ENCODE data around the gene YAE1. TPM values are rescaled to one million over a fixed set of nuclear protein-coding genes. Genes with fewer than 3 reads are reported as not detected.

The YAE1 gene
- total RNA-seq, 1 experiment from 2014 or later = 21.9 TPM

DNA sequence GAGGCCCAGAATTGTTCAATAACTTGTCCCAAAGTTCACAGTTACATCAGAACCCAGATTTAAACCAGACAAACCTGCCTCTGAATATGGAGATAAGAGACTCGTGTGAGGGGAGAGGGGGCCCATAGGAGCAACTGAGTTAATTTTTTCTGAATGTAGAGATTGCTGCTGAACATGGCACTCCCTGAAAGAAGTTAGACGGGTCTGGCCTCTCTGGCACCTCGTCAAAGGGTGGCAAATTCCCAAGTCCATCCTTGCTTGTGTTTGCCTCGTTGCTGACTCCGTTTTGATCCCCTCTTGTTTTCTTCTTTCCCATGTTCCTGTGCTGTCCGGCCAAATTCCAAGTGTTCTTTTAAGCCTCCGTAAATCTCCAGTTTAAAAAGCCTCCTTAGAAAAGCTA lies 35.2 kb upstream of the YAE1 start (continued):
- TF ChIP-seq, protein P1, sequence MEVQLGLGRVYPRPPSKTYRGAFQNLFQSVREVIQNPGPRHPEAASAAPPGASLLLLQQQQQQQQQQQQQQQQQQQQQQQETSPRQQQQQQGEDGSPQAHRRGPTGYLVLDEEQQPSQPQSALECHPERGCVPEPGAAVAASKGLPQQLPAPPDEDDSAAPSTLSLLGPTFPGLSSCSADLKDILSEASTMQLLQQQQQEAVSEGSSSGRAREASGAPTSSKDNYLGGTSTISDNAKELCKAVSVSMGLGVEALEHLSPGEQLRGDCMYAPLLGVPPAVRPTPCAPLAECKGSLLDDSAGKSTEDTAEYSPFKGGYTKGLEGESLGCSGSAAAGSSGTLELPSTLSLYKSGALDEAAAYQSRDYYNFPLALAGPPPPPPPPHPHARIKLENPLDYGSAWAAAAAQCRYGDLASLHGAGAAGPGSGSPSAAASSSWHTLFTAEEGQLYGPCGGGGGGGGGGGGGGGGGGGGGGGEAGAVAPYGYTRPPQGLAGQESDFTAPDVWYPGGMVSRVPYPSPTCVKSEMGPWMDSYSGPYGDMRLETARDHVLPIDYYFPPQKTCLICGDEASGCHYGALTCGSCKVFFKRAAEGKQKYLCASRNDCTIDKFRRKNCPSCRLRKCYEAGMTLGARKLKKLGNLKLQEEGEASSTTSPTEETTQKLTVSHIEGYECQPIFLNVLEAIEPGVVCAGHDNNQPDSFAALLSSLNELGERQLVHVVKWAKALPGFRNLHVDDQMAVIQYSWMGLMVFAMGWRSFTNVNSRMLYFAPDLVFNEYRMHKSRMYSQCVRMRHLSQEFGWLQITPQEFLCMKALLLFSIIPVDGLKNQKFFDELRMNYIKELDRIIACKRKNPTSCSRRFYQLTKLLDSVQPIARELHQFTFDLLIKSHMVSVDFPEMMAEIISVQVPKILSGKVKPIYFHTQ (CRISPR knock-in tag; IDR thresholded peaks at IDR 0.05) = no peak
- TF ChIP-seq, protein P2, sequence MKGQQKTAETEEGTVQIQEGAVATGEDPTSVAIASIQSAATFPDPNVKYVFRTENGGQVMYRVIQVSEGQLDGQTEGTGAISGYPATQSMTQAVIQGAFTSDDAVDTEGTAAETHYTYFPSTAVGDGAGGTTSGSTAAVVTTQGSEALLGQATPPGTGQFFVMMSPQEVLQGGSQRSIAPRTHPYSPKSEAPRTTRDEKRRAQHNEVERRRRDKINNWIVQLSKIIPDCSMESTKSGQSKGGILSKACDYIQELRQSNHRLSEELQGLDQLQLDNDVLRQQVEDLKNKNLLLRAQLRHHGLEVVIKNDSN (CRISPR knock-in tag; IDR thresholded peaks at IDR 0.05) = no peak

DNA sequence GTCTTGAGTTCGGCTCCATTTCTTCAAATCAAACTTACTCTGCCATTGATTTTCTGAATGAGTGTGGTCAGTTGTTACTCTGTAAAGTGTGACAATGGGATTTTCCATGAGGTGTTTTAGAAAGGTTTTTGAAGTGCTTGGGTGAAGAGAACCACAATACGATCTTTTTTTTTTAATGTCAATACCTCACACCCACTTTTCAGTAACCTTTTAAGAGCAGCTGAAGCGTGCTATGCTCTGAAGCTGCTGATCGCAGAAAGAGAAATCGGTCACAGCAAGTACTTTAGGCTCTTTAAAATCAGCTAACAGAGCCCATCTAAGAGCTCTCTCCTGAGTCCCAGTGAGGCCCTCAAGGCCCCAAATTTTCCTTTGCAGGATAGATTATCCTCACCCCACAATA lies 34.4 kb upstream of the YAE1 start:
- no peaks in the 10 kb centered on the region for H3K9me3 Mint-ChIP-seq
- ChIA-PET POLR2A (no interaction called here), CTCF (interaction anchor here (1.5 kb wide), 1 partner anchor 78 kb away, joined by 5 read pairs; no protein-coding TSS in a partner anchor)
- no peaks in the 10 kb centered on the region for H3K36me3 Mint-ChIP-seq
- DNase-seq (ENCODE audit: low spot score) (no peak), ATAC-seq (no peak)
- no peak overlapping the region for H3K27ac Mint-ChIP-seq
- no peaks in the 10 kb centered on the region for H3K27me3 Mint-ChIP-seq (ENCODE audit: low read depth)
- no peak overlapping the region for H3K4me3 Mint-ChIP-seq
- TF ChIP-seq, protein P3, sequence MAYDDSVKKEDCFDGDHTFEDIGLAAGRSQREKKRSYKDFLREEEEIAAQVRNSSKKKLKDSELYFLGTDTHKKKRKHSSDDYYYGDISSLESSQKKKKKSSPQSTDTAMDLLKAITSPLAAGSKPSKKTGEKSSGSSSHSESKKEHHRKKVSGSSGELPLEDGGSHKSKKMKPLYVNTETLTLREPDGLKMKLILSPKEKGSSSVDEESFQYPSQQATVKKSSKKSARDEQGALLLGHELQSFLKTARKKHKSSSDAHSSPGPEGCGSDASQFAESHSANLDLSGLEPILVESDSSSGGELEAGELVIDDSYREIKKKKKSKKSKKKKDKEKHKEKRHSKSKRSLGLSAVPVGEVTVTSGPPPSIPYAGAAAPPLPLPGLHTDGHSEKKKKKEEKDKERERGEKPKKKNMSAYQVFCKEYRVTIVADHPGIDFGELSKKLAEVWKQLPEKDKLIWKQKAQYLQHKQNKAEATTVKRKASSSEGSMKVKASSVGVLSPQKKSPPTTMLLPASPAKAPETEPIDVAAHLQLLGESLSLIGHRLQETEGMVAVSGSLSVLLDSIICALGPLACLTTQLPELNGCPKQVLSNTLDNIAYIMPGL (CRISPR knock-in tag; IDR thresholded peaks at IDR 0.05) = no peak
- no peak for TF ChIP-seq RORB (CRISPR knock-in tag; IDR thresholded peaks at IDR 0.05)
- no peak for TF ChIP-seq KAT7 (CRISPR knock-in tag; IDR thresholded peaks at IDR 0.05; ENCODE audit: borderline replicate concordance)
- TF ChIP-seq, protein P4, sequence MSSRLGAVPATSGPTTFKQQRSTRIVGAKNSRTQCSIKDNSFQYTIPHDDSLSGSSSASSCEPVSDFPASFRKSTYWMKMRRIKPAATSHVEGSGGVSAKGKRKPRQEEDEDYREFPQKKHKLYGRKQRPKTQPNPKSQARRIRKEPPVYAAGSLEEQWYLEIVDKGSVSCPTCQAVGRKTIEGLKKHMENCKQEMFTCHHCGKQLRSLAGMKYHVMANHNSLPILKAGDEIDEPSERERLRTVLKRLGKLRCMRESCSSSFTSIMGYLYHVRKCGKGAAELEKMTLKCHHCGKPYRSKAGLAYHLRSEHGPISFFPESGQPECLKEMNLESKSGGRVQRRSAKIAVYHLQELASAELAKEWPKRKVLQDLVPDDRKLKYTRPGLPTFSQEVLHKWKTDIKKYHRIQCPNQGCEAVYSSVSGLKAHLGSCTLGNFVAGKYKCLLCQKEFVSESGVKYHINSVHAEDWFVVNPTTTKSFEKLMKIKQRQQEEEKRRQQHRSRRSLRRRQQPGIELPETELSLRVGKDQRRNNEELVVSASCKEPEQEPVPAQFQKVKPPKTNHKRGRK (CRISPR knock-in tag; IDR thresholded peaks at IDR 0.05; ENCODE audit: borderline replicate concordance) = no peak
- no peak for TF ChIP-seq ETV6 (CRISPR knock-in tag; IDR thresholded peaks at IDR 0.05)
- TF ChIP-seq NR1H2 (CRISPR knock-in tag; IDR thresholded peaks at IDR 0.05) = no peak
- TF ChIP-seq GTF2I (CRISPR knock-in tag; conservative IDR thresholded peaks at IDR 0.05) = no peak
- TF ChIP-seq, protein P5, sequence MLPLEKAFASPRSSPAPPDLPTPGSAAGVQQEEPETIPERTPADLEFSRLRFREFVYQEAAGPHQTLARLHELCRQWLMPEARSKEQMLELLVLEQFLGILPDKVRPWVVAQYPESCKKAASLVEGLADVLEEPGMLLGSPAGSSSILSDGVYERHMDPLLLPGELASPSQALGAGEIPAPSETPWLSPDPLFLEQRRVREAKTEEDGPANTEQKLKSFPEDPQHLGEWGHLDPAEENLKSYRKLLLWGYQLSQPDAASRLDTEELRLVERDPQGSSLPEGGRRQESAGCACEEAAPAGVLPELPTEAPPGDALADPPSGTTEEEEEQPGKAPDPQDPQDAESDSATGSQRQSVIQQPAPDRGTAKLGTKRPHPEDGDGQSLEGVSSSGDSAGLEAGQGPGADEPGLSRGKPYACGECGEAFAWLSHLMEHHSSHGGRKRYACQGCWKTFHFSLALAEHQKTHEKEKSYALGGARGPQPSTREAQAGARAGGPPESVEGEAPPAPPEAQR (CRISPR knock-in tag; IDR thresholded peaks at IDR 0.05) = no peak
- no peak for TF ChIP-seq FOXP1 (CRISPR knock-in tag; IDR thresholded peaks at IDR 0.05; ENCODE audit: borderline replicate concordance)
- no peak for TF ChIP-seq CBFB (CRISPR knock-in tag; IDR thresholded peaks at IDR 0.05; ENCODE audit: low read depth)
- no peak for TF ChIP-seq ZNF671 (CRISPR knock-in tag; IDR thresholded peaks at IDR 0.05)
- TF ChIP-seq, protein P6, sequence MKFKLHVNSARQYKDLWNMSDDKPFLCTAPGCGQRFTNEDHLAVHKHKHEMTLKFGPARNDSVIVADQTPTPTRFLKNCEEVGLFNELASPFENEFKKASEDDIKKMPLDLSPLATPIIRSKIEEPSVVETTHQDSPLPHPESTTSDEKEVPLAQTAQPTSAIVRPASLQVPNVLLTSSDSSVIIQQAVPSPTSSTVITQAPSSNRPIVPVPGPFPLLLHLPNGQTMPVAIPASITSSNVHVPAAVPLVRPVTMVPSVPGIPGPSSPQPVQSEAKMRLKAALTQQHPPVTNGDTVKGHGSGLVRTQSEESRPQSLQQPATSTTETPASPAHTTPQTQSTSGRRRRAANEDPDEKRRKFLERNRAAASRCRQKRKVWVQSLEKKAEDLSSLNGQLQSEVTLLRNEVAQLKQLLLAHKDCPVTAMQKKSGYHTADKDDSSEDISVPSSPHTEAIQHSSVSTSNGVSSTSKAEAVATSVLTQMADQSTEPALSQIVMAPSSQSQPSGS (CRISPR knock-in tag; IDR thresholded peaks at IDR 0.05; ENCODE audit: borderline replicate concordance, low read depth) = no peak
- TF ChIP-seq, protein P7, sequence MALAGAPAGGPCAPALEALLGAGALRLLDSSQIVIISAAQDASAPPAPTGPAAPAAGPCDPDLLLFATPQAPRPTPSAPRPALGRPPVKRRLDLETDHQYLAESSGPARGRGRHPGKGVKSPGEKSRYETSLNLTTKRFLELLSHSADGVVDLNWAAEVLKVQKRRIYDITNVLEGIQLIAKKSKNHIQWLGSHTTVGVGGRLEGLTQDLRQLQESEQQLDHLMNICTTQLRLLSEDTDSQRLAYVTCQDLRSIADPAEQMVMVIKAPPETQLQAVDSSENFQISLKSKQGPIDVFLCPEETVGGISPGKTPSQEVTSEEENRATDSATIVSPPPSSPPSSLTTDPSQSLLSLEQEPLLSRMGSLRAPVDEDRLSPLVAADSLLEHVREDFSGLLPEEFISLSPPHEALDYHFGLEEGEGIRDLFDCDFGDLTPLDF (CRISPR knock-in tag; IDR thresholded peaks at IDR 0.05) = no peak
- peaks cover 35% of the 10 kb centered on the region for H3K4me1 Mint-ChIP-seq

All from WTC11 (cell line).